Fibroblast of pulmonary artery (primary cell): Measurements from ENCODE around the gene MYH15.

ENCODE experiments used
- DNase-seq: peaks from one replicate; pipeline ENCODE4 v3.0.0-alpha.2; 2010; ENCODE audit warnings: low read depth
- H3K4me3 ChIP-seq: replicated peaks from 2 replicates; pipeline ENCODE4 v1.5.1; 2011; ENCODE audit warnings: low read depth, mild to moderate bottlenecking, control low read depth, low read length, moderate library complexity
- CTCF ChIP-seq: IDR thresholded peaks from 2 replicates; pipeline ENCODE4 v1.5.1; 2011; ENCODE audit warnings: mild to moderate bottlenecking, control low read depth, low read length, inconsistent platforms; ENCODE audit errors: missing control alignments

Gene MYH15

GRCh38 chr3:108525971-108526370, 15.6 kb upstream of the MYH15 start:
- no peak for TF ChIP-seq CTCF
- H3K4me3 ChIP-seq: no peak overlapping the region
- no peak for DNase-seq

- TF ChIP-seq CTCF: no peak
- DNase-seq: no peak
- H3K4me3 ChIP-seq: no peak overlapping the region
Observed at GRCh38 chr3:108525256-108525655, 14.9 kb upstream of the MYH15 start.

GRCh38 chr3:108524537-108524936, 14.1 kb upstream of the MYH15 start:
- no peak overlapping the region for H3K4me3 ChIP-seq
- peak; percentile 23 for DNase-seq
- TF ChIP-seq CTCF: no peak

- TF ChIP-seq CTCF: no peak
- peak; percentile 24 for DNase-seq
- no peak overlapping the region for H3K4me3 ChIP-seq
Observed at GRCh38 chr3:108518895-108519294, 8.5 kb upstream of the MYH15 start.

GRCh38 chr3:108516881-108517280, 6.5 kb upstream of the MYH15 start:
- no peak for DNase-seq
- no peak overlapping the region for H3K4me3 ChIP-seq
- no peak for TF ChIP-seq CTCF

GRCh38 chr3:108513961-108514360, 3.6 kb upstream of the MYH15 start:
- no peak for TF ChIP-seq CTCF
- DNase-seq: peak; percentile 38
- H3K4me3 ChIP-seq: no peak overlapping the region

- TF ChIP-seq CTCF: no peak
- H3K4me3 ChIP-seq: no peak overlapping the region
- DNase-seq: no peak
Observed at GRCh38 chr3:108512671-108513070, 2.3 kb upstream of the MYH15 start.
